Ovary (tissue), 9 donors: ENCODE measurements around the gene AP2M1. TPM values are rescaled to one million over a fixed set of nuclear protein-coding genes. Genes with fewer than 3 reads are reported as not detected.

Experiments
- DNase-seq, 5 donors: peaks; one replicate each; pipeline ENCODE4 v3.0.0-alpha.2; 2019 to 2020
- H3K27ac ChIP-seq, 2 donors: fragments of 200-600 bp; one replicate each; pipeline versions ENCODE4 v1.5.1 to v1.8.0; 2019 to 2022
- H3K27me3 ChIP-seq: fragments of 200-600 bp; one replicate; pipeline ENCODE4 v1.8.0; 2022
- H3K36me3 ChIP-seq: fragments of 200-600 bp; sonication (generic); one replicate; pipeline ENCODE4 v1.5.1; 2019
- H3K4me1 ChIP-seq: one replicate; pipeline ENCODE4 v1.8.1; 2013; ENCODE audit warnings: mild to moderate bottlenecking, moderate library complexity; ENCODE audit not compliant: insufficient read depth
- H3K4me3 ChIP-seq: fragments of 200-600 bp; sonication (generic); one replicate; pipeline ENCODE4 v1.5.1; 2017
- H3K9me3 ChIP-seq, 2 donors: fragments of 200-600 bp in 1 of 2; sonication (generic) in 1 of 2; one replicate each; pipeline versions ENCODE4 v1.5.1 to v1.8.1; 2013 to 2019; ENCODE audit warnings: mild to moderate bottlenecking in 1 of 2, moderate library complexity in 1 of 2
- CTCF ChIP-seq, 3 donors: fragments of 450-650 bp in 2 of 3; fragments of 200-600 bp in 1 of 3; IDR thresholded peaks; one replicate each; pipeline versions ENCODE4 v1.5.1 to v1.8.0; 2016 to 2022; ENCODE audit warnings: antibody characterized with exemption in 3 of 3, mild to moderate bottlenecking in 1 of 3
- EP300 ChIP-seq: sonication (generic); formaldehyde crosslinking; IDR thresholded peaks from one replicate; pipeline ENCODE4 v1.6.1; 2017; ENCODE audit warnings: antibody characterized with exemption
- POLR2A ChIP-seq: fragments of 450-650 bp; IDR thresholded peaks from one replicate; pipeline ENCODE4 v1.6.1; 2017; ENCODE audit warnings: antibody characterized with exemption, mild to moderate bottlenecking, moderate library complexity
- WGBS, 3 donors: extraction: QIAGEN DNeasy Blood & Tissue Kit in 1 of 3; methylation state at CpG; one replicate each; pipeline versions ENCODE4 v1.1.5 to v1.1.7; 2013 to 2017; 5-methylcytosine and 5-hydroxymethylcytosine counted together
- intact Hi-C, 4 donors: fragments of 100-400 bp; cut with DNase I; formaldehyde crosslinking; loops; one replicate each; pipeline versions ENCODE4 v1.11.0 to v1.15.1; 2022 to 2023
- polyA plus RNA-seq, 2 donors: library from polyadenylated mRNA; stranded (reverse); fragments of 200-250 nt in 1 of 2; fragments of 350-450 nt in 1 of 2; fragmentation: Illumina TruSeq in 1 of 2; extraction: RNeasy Lipid Tissue Mini Kit (QIAGEN cat#74804) in 1 of 2; gene quantifications; one replicate each; pipeline ENCODE4 v1.2.3, GENCODE V29; 2013 to 2014
- total RNA-seq, 7 donors: library from RNA; depleted of rRNA in 2 of 7; stranded (reverse); fragments of >200 nt in 2 of 7; fragmentation: NEBNext Ultra II Directional in 3 of 7; extraction: Animal tissue kit (Norgen Biotek cat#: 25700) in 3 of 7; gene quantifications; one replicate each; pipeline versions ENCODE4 v1.1.0 to v1.2.4, GENCODE V29; 2016 to 2023
- donor health status: DM: no; HTN: no; CAD: no; lungs with moderate emphysema.
- donor health status: DM: no; HTN: no; CAD: no.
- donor health status: Bipolar disorder and iron deficiency.
- donor health status: DM: yes; HTN: yes; CAD: no.
- donor health status: DM: no; HTN: no; CAD: no.
- donor health status: DM: yes; HTN: yes; CAD: no.

The AP2M1 gene
- total and polyA plus RNA-seq, 9 donors: 107 to 371 (median 252) TPM

- Histone ChIP-seq H3K27ac (no peak overlapping the region), H3K9me3 (no peaks in the 10 kb centered on the region), H3K4me1 (peaks cover 4% of the 10 kb centered on the region), H3K36me3 (no peaks in the 10 kb centered on the region), H3K27me3 (no peaks in the 10 kb centered on the region), H3K4me3 (no peak overlapping the region)
- no peak for DNase-seq
- WGBS, 3 donors: 86 to 88% (median 86%) methylated on average over 17 of the region's 17 CpGs
- no peak for TF ChIP-seq POLR2A
- no peak for TF ChIP-seq CTCF (IDR thresholded peaks at IDR 0.05)
- TF ChIP-seq EP300: no peak
- intact Hi-C loops: loop anchor here in 3 of 4 donors (5.0 to 10.0 kb wide), 3 partner anchors 59 to 306 kb away; partner anchors contain the start of genes ALG3 (in 2 of the 3), EEF1AKMT4 (in 2 of the 3) and PARL (in 1 of the 3)
Observed at GRCh38 chr3:184188080-184188479, 13.4 kb downstream of the AP2M1 start.

- intact Hi-C loops: loop anchor here in 3 of 4 donors (5.0 to 10.0 kb wide), 3 partner anchors 58 to 307 kb away; partner anchors contain the start of genes ALG3 (in 2 of the 3), EEF1AKMT4 (in 2 of the 3) and PARL (in 1 of the 3)
- WGBS, 3 donors: 86 to 91% (median 88%) methylated on average over 13 of the region's 13 CpGs
- H3K27ac ChIP-seq: no peak overlapping the region
- no peak for DNase-seq
- H3K4me1 ChIP-seq: peaks cover 4% of the 10 kb centered on the region
- H3K9me3 ChIP-seq: no peaks in the 10 kb centered on the region
- no peaks in the 10 kb centered on the region for H3K27me3 ChIP-seq
- H3K4me3 ChIP-seq: no peak overlapping the region
- H3K36me3 ChIP-seq: no peaks in the 10 kb centered on the region
- TF ChIP-seq POLR2A (no peak), CTCF (IDR thresholded peaks at IDR 0.05) (no peak), EP300 (no peak)
Observed at GRCh38 chr3:184189421-184189820, 14.8 kb downstream of the AP2M1 start.

GRCh38 chr3:184192889-184193288, 18.2 kb downstream of the AP2M1 start:
- Histone ChIP-seq H3K36me3 (no peaks in the 10 kb centered on the region), H3K9me3 (no peaks in the 10 kb centered on the region)
- 92 to 95% (median 93%) methylated on average over 10 of the region's 10 CpGs for WGBS, 3 donors

GRCh38 chr3:184193991-184194539, 19.4 kb downstream of the AP2M1 start:
- Histone ChIP-seq H3K27me3 (no peaks in the 10 kb centered on the region), H3K4me1 (no peaks in the 10 kb centered on the region), H3K36me3 (no peaks in the 10 kb centered on the region), H3K27ac (no peak overlapping the region), H3K9me3 (no peaks in the 10 kb centered on the region), H3K4me3 (no peak overlapping the region)
- 76 to 87% (median 82%) methylated on average over 9 of the region's 9 CpGs for WGBS, 3 donors
- no peak for TF ChIP-seq EP300
- no peak for TF ChIP-seq CTCF (IDR thresholded peaks at IDR 0.05)
- TF ChIP-seq POLR2A: no peak
- intact Hi-C loops: no loop called here
- no peak for DNase-seq

More at GRCh38 chr3:184192889-184193288, 18.2 kb downstream of the AP2M1 start:
- H3K27me3 ChIP-seq: no peaks in the 10 kb centered on the region
- TF ChIP-seq CTCF (IDR thresholded peaks at IDR 0.05) (no peak), POLR2A (no peak), EP300 (no peak)
- H3K27ac ChIP-seq: no peak overlapping the region
- H3K4me3 ChIP-seq: no peak overlapping the region
- no peak for DNase-seq
- intact Hi-C loops: no loop called here
- H3K4me1 ChIP-seq: no peaks in the 10 kb centered on the region
